ENCODE measurements around the gene DLGAP3. TPM values are rescaled to one million over a fixed set of nuclear protein-coding genes. Genes with fewer than 3 reads are reported as not detected.

Gene DLGAP3
- total and polyA plus RNA-seq, 2 donors (not counting 3 experiments of a cell fraction or from before 2014, with no cell fraction given): 0.04 to 0.20 TPM

DNA sequence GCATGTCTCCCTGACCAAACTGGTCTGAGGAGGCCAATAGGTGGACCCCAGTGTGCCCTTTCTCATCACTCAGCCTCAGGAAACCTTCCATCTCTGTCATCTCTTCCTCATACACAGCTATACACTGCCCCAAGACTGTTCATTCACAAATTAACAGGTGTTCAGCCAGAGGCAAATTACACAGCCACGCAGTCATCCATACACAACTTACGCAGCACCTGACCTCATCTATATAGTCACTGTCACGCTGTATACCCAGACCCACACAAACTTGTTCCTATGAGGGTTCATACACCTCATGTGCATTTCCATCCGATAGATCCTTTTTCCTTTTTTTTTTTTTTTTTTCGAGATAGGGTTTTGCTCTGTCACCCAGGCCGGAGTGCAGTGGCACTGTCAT, 12.4 kb downstream of the DLGAP3 start:
- dilution Hi-C loops (cut with MboI; ENCODE audit: extremely low pct_ligation_motif_present, low sequenced_read_pairs): no loop called here
- BruUV-seq (replicated peaks): no TSS peak
- TF ChIP-seq MYC (IDR thresholded peaks at IDR 0.05; ENCODE audit: low read depth, low read length): no peak
- no peak for TF ChIP-seq FOS (IDR thresholded peaks at IDR 0.05; ENCODE audit: borderline replicate concordance, insufficient read depth, low read length)
- no peak for TF ChIP-seq POLR2A (IDR thresholded peaks at IDR 0.05; ENCODE audit: low read depth, low read length)
- TF ChIP-seq, protein P1, sequence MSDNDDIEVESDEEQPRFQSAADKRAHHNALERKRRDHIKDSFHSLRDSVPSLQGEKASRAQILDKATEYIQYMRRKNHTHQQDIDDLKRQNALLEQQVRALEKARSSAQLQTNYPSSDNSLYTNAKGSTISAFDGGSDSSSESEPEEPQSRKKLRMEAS (IDR thresholded peaks at IDR 0.05; ENCODE audit: insufficient read depth, insufficient read length): no peak
- TF ChIP-seq POLR2AphosphoS5 (IDR thresholded peaks at IDR 0.05; ENCODE audit: insufficient read depth, low read depth, low read length): no peak
- no peak for TF ChIP-seq JUN (IDR thresholded peaks at IDR 0.05; ENCODE audit: borderline replicate concordance, insufficient read depth, insufficient read length, low read depth)
- no peak for TF ChIP-seq GATA2 (IDR thresholded peaks at IDR 0.05; ENCODE audit: insufficient read depth, insufficient read length, low read depth, low read length)
- no peak for TF ChIP-seq EZH2 (IDR thresholded peaks at IDR 0.05; ENCODE audit: borderline replicate concordance, low read depth, low read length, severe bottlenecking)
- TF ChIP-seq, protein P2, sequence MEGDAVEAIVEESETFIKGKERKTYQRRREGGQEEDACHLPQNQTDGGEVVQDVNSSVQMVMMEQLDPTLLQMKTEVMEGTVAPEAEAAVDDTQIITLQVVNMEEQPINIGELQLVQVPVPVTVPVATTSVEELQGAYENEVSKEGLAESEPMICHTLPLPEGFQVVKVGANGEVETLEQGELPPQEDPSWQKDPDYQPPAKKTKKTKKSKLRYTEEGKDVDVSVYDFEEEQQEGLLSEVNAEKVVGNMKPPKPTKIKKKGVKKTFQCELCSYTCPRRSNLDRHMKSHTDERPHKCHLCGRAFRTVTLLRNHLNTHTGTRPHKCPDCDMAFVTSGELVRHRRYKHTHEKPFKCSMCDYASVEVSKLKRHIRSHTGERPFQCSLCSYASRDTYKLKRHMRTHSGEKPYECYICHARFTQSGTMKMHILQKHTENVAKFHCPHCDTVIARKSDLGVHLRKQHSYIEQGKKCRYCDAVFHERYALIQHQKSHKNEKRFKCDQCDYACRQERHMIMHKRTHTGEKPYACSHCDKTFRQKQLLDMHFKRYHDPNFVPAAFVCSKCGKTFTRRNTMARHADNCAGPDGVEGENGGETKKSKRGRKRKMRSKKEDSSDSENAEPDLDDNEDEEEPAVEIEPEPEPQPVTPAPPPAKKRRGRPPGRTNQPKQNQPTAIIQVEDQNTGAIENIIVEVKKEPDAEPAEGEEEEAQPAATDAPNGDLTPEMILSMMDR (IDR thresholded peaks at IDR 0.05; ENCODE audit: extremely low read depth in 1 of 2, insufficient read depth in 1 of 2, low read depth in 1 of 2, low read length in 2 of 2): no peak
- no peak overlapping the region for H3K27ac ChIP-seq (ENCODE audit: insufficient read depth, low read depth, low read length)
- no peak overlapping the region for H3K9ac ChIP-seq (replicated peaks; ENCODE audit: extremely low read depth, insufficient read depth, low read length)
- H3K9me3 ChIP-seq (replicated peaks; ENCODE audit: control insufficient read depth, insufficient read depth, low read length): no peaks in the 10 kb centered on the region
- no peak for FAIRE-seq
- intact Hi-C loops (cut with micrococcal nuclease): no loop called here
- no peak overlapping the region for H2AFZ ChIP-seq (ENCODE audit: low read depth, low read length)
- no peaks in the 10 kb centered on the region for H3K4me1 ChIP-seq (ENCODE audit: control insufficient read depth, extremely low read depth, insufficient read depth, low read length)
- no peak for DNase-seq (ENCODE audit: low read depth, low spot score)
- H3K79me2 ChIP-seq (ENCODE audit: control insufficient read depth, insufficient read depth, low read length): no peaks in the 10 kb centered on the region
- H3K9me1 ChIP-seq (replicated peaks; ENCODE audit: control insufficient read depth, extremely low read depth, insufficient read depth, low read length): no peaks in the 10 kb centered on the region
- ChIA-PET POLR2A (no interaction called here), CTCF (no interaction called here)
- no peak overlapping the region for H3K4me2 ChIP-seq (ENCODE audit: insufficient read depth, low read length)
- H3K4me3 ChIP-seq (replicated peaks in 1 of 3; ENCODE audit: insufficient read depth in 1 of 3, low read depth in 1 of 3, low read length in 3 of 3): no peak overlapping the region
- H3K36me3 ChIP-seq (ENCODE audit: control insufficient read depth in 2 of 2, extremely low read depth in 1 of 2, insufficient read depth in 2 of 2, low read length in 2 of 2): no peaks in the 10 kb centered on the region
- H3K27me3 ChIP-seq (ENCODE audit: control insufficient read depth in 2 of 2, insufficient read depth in 2 of 2, low read length in 2 of 2): no peaks in the 10 kb centered on the region
- H4K20me1 ChIP-seq (replicated peaks; ENCODE audit: control insufficient read depth, extremely low read depth, insufficient read depth, low read length): no peaks in the 10 kb centered on the region
